ENCODE results near the gene EGFR.

The EGFR gene

DNA sequence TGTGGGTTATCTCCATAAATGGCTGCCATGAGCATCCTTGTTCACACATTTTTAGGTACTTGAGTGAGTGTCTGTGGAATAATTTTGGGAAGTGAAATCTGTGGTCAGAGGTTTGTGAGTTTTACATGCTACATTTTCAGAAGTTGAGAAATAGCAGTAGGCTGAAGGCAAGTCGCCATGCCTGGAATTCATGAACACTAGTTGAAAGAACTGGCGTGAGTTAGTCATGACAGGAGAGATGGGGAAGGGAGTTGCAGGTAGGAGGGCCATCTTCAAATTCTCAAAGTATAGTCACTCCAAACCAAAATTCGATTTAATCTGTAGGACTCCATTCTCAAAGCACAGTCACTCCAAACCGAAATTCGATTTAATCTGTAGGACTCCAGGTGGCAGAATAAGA, 89.6 kb downstream of the EGFR start:
- DNase-seq: no peak

DNA sequence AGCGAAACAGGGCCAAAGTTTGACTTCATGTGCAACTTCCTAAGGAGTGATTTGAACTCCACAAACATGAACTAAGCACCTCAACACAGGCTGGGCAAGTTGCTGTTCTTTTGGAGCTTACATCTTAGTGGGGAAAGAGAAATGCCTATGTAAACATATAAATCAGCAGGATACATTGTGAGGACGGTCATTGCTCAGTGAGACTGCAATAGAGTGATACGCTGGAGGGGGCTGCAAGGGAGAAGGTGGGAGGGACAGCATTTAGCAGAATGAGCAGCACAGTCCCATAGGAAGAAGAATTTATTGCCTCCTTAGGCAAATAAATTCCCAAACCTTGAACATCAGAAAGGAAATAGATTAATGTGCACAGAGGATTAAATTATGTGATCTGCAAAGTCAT, 90.0 kb downstream of the EGFR start:
- DNase-seq: no peak

- no peak for DNase-seq
These were observed 90.8 kb downstream of the EGFR start for GRCh38 chr7:55109404-55110167.

DNA sequence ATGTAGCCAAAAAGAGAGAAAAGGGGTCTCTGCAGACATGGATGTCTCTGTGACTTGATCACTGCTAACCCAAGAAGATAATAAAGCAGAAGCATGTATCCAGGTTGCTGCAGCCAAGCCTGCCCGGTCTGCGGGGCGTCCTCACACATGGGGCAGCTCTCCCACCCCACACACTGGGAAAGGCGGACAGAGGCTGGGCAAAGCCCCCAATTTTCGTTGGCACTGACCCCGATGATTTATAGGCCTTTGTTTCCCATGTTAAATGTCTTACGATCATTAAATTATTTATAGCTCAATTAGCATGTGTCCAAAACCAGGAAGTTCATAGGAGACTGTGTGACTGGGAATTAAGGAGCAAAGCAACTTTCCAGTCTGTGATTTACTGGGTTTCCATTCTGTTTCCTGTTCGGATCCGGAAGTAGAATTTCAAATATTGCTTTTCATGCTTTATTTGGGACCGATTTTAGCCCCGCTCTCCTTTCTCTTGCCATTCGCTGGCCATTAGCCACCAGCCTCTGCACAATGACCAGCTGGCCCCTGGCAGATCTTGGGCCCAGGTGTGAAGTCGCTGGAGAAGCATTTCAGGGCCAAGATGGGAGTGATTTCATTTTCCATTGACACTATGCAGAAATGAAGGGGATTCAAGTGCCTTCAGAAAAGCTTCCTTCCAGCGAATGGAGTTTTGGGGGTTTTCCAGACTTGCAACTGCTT, 91.6 kb downstream of the EGFR start:
- no peak for DNase-seq

DNA sequence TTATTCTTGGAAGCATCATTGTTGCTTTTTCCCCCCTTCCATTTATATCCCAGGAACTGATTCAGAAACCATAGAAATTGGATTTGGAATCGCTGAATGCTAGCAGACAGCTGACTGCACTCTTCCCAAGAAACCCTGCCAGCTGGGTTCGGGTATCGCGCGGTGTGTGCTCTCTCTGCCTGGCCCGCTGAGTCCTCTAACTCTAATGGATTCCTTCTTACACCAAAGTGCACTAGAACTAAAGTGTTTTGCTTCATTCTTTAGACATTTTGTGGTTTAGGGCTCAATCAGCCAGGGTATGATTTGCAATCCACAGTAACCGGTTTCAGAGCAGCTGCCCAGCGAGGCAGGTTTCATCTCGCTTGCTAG, 92.2 kb downstream of the EGFR start:
- no peak for DNase-seq

GRCh38 chr7:55112056-55112455, 93.2 kb downstream of the EGFR start:
- no peak for DNase-seq

DNA sequence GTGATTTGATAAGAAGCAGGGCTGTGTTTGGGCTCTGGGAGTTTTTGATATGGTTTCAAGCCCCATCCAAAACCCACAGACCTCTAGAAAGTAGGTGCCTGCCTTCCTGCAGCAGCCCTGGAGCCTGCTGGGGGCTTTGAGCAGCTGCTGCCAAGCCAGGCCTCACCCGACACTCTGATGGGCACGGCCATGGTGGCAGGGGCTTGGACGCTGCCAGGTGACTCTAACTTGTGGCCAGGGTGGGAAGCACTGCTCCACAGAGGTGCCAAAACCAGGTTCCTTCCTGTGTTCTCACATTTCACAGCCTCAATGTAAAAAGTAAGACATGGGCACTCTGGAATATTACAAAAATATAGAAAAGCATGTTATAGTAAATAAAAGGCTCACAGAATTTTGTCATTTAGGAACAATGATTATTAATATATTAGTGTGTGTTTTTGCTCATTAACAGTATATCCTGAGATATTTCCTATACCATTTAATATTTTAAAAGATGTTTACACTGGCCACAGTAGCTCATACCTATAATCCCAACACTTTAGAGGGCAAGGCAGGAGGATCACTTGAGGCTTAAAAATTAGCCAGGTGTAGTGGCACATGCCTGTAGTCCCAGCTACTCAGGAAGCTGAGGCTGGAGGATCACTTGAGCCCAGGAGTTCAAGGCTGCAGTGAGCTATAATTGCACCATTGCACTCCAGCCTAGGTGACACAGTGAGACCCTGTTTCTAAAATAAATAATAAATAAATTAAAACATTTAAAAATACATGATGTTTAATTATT, 95.1 kb downstream of the EGFR start:
- no peak for DNase-seq

DNA sequence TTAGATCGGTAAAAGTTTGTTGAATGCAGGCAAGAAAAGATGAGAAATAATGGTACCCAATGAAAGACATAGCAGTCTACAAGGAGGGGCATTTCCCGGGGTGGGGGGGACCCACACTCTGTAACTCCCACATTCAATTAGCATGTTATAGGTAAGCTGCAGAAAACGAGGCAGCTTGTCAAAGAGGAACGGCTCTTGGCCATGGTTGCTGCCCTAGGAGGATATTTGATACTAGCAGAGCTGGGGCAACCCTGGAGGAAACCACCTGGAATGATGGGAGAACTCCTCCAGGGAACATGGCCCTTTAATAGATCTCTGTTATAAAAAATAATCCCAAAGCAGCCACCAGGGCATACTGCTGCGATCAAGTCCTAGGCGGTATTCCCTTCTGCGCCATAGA, 98.5 kb downstream of the EGFR start:
- DNase-seq: no peak

GRCh38 chr7:55118426-55118825, 99.6 kb downstream of the EGFR start:
- DNase-seq: no peak

DNA sequence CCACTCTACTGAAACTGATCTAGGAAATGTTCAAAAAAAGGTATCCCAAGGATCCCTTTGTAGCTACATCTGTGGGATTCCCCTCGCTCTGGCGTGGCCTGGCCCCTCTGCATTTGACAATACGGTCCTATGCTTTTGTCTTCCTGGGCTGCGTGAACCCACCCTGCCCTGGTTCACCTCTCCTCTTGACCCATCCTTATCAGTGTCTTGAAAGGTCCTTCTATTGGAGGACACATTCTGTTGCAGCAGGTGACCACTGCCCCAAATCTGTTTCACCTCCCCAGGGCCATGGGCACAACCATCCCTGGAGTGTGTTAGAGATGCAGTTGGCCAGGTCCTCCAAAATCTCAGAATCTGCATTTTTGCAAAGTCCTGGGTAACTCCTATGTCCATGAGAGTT, 100.8 kb downstream of the EGFR start:
- DNase-seq: no peak

DNA sequence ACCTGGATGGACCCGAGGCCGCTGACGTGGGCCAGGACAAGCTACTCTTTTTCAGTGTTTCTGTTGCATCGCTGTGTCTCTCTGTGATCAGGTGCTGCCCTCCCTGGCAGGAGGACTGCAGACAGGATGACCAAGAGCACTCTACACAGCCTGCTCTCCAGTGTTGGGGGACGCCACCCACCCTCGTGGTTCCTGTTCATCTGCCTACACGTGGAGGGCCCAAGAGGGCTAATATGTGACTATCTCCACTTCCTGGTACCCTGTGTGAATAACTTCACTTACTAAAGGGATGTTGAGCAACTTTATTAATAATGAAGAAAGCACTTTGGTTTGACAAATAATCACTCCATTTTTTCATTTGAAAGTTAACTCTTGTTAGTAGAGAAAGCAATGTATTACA, 101.3 kb downstream of the EGFR start:
- DNase-seq: no peak

- no peak for DNase-seq
These were observed 101.8 kb downstream of the EGFR start for GRCh38 chr7:55120501-55121198.

DNA sequence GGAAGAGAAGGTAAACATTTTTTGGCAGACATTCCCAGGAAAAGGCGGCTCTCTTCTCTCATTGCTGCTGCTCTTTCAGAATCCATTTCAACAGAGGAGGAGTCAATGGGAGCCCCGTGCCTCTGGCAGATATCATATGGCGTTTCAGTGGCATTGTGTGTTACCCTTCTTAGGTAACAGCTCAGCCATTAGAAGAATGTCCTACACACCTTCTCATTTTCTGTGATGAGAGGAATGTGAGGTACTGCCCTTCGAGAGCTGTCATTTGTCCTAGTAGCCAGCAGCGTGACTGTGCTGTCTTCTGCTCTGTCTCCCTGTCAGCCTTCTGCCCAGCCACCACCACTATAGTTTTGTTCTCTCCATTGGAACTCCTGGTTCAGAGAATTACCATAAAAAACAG, 102.4 kb downstream of the EGFR start:
- no peak for DNase-seq

DNA sequence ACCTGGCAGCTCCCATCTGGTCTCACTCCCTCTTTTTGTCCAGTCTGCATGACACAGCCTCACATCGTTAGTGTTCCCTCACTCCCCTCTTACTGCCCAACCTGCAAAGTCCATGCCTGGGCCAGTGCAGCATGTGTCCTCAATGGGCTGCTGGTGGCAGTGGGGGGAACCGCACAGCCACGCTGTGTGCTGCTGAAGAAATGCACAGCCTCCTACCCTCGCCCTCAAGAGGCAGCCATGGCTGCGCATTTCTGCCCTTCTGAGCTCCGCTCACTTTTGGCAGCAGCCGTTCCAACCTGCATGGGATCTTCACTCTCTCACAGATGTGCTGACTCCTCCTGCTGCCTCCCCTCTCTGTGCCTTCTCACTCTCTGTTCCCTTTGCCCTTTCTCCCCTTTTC, 103.4 kb downstream of the EGFR start:
- DNase-seq: no peak

GRCh38 chr7:55124989-55125875, 106.4 kb downstream of the EGFR start:
- DNase-seq: no peak

GRCh38 chr7:55127135-55127551, 108.3 kb downstream of the EGFR start:
- DNase-seq: no peak

DNA sequence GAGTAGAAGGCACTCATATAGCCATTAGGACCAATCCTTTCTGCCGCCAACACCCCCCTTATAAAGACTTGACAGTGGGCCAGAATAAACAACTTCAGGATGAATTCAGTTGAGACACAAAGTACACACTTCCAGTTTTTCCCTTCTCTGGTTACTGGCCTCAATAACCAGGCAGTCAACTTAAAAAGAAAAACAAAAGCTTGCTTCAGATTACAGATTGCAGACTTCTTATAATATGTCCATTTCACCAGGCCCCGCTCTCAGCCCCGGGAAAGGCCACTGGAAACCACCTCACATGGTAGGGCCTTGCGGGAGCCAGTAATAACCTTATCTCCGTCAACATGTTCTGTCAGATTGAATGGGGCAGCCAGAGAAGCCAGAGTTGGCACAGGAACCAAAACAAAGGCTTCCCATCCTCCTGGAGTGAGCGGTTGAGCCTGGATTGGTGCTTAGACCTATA, 108.8 kb downstream of the EGFR start:
- no peak for DNase-seq

- DNase-seq: no peak
These were observed 110.0 kb downstream of the EGFR start for GRCh38 chr7:55128693-55129394.

DNA sequence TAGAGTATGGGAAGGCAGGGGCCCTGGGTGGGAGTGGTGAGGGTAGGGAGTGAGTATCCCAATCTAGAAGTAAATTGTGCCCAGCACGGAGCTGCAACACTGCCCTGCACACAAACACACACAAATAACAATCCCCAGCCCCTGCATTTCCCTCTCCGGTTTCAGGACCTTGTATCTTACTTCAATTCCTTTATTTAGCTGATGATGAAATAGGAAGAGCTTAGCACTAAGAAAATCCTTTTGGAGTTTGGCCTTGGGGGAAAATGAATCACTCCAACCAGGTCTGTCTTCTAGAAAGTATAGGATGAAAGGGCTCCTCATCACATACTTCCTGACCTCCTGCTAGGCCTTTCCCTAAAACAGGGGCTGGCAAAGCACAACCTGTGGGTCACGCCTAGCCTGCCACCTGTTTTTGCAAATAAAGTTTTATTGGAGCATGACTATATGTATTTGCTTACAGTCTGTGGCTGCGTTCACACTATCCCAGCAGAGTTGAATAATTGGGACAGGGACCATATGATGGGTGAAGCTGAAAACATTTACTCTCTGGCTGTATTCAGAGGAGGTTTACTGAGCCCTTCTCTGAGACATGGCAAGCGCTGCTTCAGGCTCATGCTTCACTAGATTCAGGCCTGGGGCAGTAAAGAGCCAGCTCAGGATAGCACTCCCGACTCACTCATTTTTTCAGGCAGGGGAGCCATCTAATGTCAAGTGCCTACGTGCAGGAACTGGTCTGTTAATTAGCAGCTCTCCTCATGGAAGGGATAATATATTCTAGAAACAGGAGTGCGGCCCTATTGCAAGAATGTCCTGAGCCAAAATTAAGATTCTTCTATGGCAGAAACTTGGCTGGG, 111.0 kb downstream of the EGFR start:
- no peak for DNase-seq

DNA sequence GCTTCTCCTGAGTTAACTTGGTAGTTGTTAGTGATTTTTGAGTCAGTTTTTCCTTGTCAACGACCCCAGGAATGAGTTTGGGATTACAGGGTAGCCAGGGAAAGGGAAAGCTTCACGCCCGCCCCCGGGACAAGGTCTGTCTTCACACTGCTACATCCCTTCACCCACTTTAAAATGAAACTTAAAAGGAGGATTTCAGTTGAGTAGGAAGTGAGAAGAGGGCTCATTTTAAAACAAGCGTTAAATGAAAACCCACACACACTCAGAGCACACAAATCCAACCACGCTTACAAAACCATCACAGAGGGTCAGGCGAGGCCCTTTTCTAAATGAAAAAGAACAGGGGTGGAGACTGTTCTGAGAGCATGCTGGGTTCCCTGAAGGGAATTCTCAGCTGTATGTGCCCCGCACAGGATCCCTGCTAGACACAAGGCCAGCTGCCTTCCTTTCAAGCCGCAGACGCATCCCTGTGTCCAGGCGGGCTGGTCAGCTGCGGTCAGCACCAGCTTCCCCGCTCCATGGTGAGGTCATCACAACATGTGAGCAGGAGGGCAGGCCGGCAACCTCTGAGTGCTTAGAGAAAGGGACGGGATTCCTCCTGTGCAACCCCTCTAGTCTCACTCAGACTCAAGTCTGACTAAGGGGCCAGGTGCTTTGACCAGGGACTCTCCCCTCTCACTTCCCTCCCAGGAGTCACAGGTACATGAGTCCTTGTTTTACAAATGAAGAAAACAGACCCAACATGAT, 111.8 kb downstream of the EGFR start:
- DNase-seq: no peak

Data from Kasumi-1 (cell line).